Endometrial microvascular endothelial cells (primary cell): ENCODE data around the gene ART5. TPM values are rescaled to one million over a fixed set of nuclear protein-coding genes. Genes with fewer than 3 reads are reported as not detected.
"Not testable (repeated sequence)": the region's sequence is repeated elsewhere in the genome, so short reads cannot be mapped to it uniquely, and the experiment has no call there.

Experiments
- in situ Hi-C: cut with HindIII; loops from 2 replicates; pipeline ENCODE4 v1.10.0; 2017; ENCODE audit warnings: low sequenced_read_pairs, low pct_unique_long_range_greater_than_20kb; ENCODE audit errors: inconsistent ontology term
- total RNA-seq: library from RNA; depleted of rRNA; stranded (reverse); fragments of >200 nt; gene quantifications from one replicate; pipeline ENCODE4 v1.2.3, GENCODE V29; 2015; ENCODE audit errors: inconsistent ontology term

Gene ART5
- total RNA-seq, 1 donor from 2014 or later: not detected

- in situ Hi-C loops: no loop called here
These were observed 18.1 kb upstream of the ART5 start for GRCh38 chr11:3659595-3660515.

- in situ Hi-C loops: no loop called here
These were observed 16.5 kb upstream of the ART5 start for GRCh38 chr11:3658252-3658651.

DNA sequence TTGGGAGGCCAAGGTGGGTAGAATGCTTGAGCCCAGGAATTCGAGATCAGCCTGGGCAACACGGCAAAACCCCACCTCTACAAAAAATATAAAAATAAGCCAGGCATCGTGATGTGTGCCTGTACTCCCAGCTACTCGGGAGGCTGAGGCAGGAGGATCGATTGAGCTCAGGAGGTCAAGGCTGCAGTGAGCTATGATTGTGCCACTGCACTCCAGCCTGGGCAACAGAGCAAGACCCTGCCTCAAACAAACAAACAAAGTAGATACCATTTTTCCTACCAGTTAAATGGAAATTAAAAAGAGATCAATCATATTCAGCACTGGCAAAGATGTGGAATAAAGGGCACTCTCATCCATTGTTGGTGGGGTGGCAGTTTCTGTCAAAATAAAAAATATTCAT lies 15.5 kb upstream of the ART5 start:
- in situ Hi-C loops: not testable (repeated sequence)

- in situ Hi-C loops: no loop called here
These were observed 13.8 kb upstream of the ART5 start for GRCh38 chr11:3655547-3655946.

- in situ Hi-C loops: not testable (repeated sequence)
These were observed 10.7 kb upstream of the ART5 start for GRCh38 chr11:3652514-3652913.

GRCh38 chr11:3649374-3649773 lies 7.6 kb upstream of the ART5 start:
- in situ Hi-C loops: not testable (repeated sequence)

DNA sequence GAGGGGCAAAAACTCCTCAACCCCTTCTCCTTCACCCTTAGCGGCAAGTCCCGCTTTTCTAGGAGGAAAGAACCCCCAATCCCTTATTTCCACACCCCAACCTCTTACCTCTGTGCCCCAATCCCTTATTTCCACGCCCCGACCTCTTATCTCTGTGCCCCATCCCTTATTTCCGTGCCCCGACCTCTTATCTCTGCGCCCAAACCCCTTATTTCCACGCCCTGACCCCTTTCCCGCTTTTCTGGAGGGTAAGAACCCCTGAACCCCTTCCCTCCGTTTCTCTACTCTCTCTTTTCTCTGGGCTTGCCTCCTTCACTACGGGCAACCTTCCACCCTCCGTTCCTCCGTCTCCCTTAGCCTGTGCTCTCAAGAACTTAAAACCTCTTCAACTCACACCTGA lies 7.1 kb upstream of the ART5 start:
- in situ Hi-C loops: not testable (repeated sequence)

GRCh38 chr11:3645552-3645951 lies 3.8 kb upstream of the ART5 start:
- in situ Hi-C loops: no loop called here

DNA sequence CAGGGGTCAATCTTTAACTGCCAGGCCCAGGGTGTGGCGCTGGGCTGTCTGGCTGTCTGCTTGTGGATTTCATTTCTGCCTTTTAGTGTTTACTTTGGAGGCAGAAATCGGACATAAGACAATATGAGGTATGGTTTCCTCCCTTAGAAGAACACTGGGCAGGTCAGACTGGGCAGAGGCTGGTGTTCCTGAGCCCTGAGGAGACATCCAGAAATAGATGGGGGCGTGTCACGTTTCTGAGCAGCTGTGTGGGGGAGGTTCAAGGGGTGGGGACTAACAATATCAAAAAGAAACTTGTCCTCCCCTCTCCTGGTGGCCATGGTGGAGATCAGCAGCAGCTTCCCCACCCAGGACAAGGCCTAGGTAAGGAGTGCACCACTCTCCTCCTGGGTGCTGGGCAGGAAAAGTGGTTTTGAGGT lies 3.0 kb upstream of the ART5 start, which contains the start of gene ART1:
TSS of gene ART1 (plus strand) at position 312 of the 419 bp plus-strand sequence. CDS start 14,086 bp downstream, outside the sequence.
- in situ Hi-C loops: no loop called here

GRCh38 chr11:3643102-3643546 lies 1.3 kb upstream of the ART5 start:
- in situ Hi-C loops: not testable (repeated sequence)

GRCh38 chr11:3642071-3642951 lies 519 bp upstream of the ART5 start:
- in situ Hi-C loops: no loop called here

DNA sequence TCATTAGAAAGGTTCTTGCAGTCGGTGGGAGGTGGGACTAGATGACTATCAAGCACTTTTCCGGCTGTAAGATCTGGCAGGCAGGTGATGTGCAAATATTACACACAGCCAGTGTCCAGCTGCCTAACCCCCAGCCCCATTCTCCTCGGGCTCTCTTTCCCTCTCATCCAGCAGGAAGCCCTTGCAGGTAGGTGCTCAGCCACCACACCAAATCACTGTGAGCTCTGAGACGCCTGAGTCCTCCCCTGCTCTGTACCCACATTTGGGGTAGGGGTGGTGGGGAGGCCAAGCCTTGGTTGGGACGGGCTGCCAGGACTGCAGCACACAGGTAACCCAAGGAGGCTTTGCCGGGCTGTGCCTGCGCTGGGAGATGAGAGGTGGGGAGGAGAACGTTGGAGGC lies 601 bp downstream of the ART5 start:
- in situ Hi-C loops: no loop called here

DNA sequence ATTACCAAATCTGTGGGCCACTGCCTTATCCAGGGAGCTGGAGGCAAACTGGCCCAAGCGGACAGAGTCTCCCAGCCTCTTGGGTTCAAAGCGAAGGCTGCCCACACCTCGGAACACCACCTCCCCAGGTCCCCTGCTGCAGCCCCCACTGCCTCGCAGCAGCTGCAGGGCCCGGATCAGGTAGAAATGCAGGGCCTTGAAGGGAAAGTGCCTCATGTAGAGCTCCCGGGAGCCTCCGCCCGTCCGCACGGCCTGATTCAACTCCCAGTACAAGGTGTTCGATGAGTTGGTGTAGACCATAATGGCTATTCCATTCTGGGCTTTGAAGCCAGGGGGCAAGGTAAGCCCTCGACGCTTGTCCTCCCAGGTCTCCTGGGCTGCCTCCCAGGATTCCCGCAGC lies 2.0 kb downstream of the ART5 start:
- in situ Hi-C loops: no loop called here

- in situ Hi-C loops: no loop called here
These were observed 3.3 kb downstream of the ART5 start for GRCh38 chr11:3638513-3638912.

- in situ Hi-C loops: no loop called here
These were observed 4.6 kb downstream of the ART5 start for GRCh38 chr11:3637201-3637600.

GRCh38 chr11:3635641-3636375 lies 6.0 kb downstream of the ART5 start:
- in situ Hi-C loops: no loop called here

DNA sequence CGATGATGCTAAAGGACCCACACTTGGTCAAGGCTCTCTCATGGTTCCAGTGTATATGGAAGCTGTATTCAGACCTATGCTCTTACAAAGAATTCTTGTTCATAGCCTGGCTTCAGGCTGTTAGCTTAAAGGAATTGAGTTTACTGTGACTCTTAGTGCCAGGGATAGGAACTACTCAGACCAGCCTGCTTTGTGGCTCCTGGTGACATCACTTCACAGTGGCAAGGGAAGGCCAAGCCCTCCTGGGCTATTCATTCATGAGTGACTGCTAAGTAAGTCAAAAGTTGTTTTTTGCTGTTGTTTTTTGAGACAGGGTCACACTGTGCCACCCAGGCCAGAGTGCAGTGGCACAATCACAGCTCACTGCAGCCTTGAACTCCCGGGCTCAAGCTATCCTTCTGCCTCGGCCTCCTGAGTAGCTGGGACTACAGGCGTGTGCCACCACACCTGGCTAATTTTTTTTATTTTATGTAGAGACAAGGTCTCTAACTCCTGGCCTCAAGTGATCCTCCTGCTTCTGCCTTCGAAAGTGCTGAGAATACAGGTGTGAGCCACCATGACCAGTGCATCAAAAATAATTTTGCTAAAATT lies 9.6 kb downstream of the ART5 start:
- in situ Hi-C loops: no loop called here

- in situ Hi-C loops: no loop called here
These were observed 10.5 kb downstream of the ART5 start for GRCh38 chr11:3631331-3631730.

GRCh38 chr11:3627291-3627690 lies 14.5 kb downstream of the ART5 start:
- in situ Hi-C loops: no loop called here
